ENCODE data around the gene YWHAE. TPM values are rescaled to one million over a fixed set of nuclear protein-coding genes. Genes with fewer than 3 reads are reported as not detected.

YWHAE gene
- total and polyA plus RNA-seq, 9 of the 15 experiments (the other 6 are each of a cell fraction or from before 2014, with no cell fraction given) = 184 to 727 (median 448) TPM

GRCh38 chr17:1347589-1348323 lies 52.3 kb downstream of the YWHAE start:
- no peak overlapping the region for H3K4me2 ChIP-seq (ENCODE audit: insufficient read depth, low read length)
- no peak overlapping the region for H3K27ac ChIP-seq (ENCODE audit: extremely low read depth, low read depth, low read length)
- H3K4me3 ChIP-seq = no peak overlapping the region
- in situ Hi-C loops (cut with MboI) = no loop called here
- intact Hi-C loops (cut with micrococcal nuclease) = no loop called here
- ChIA-PET POLR2A (interaction anchor here (0.6 kb wide), 1 partner anchor 18 kb away, joined by 4 read pairs; no protein-coding TSS in a partner anchor), CTCF (ENCODE audit: low intra/inter-chr PET ratio) (no interaction called here)
- peaks cover 82% of the 10 kb centered on the region for H3K36me3 ChIP-seq (ENCODE audit: control insufficient read depth, insufficient read depth, low read length)
- no TSS peak for BruUV-seq (replicated peaks)
- ATAC-seq (no peak), DNase-seq (ENCODE audit: extremely low read depth in 1 of 4, low spot score in 3 of 4) (no peak), FAIRE-seq (no peak)
- no peaks in the 10 kb centered on the region for H3K9me1 ChIP-seq (ENCODE audit: control insufficient read depth, insufficient read depth, low read length)
- no peaks in the 10 kb centered on the region for H3K9me3 ChIP-seq (replicated peaks; ENCODE audit: control insufficient read depth, insufficient read depth, low read depth, low read length)
- no peaks in the 10 kb centered on the region for H3K27me3 ChIP-seq (ENCODE audit: control insufficient read depth in 2 of 2, insufficient read depth in 2 of 2, low read length in 2 of 2)
- 96% methylated on average over 11 of the region's 11 CpGs for WGBS (ENCODE audit: insufficient coverage, low coverage, missing lambda C conversion rate)
- H3K4me1 ChIP-seq (replicated peaks in 1 of 2; ENCODE audit: control insufficient read depth in 2 of 2, insufficient read depth in 2 of 2, low read length in 2 of 2) = no peaks in the 10 kb centered on the region; a peak in 1 of 5 replicates
- no peak overlapping the region for H2AFZ ChIP-seq (ENCODE audit: low read depth, low read length)
- H3K9ac ChIP-seq (ENCODE audit: insufficient read depth in 1 of 2, low read depth in 2 of 2, low read length in 2 of 2) = no peak overlapping the region
- H3K79me2 ChIP-seq (ENCODE audit: control insufficient read depth, insufficient read depth, low read length) = peaks cover 34% of the 10 kb centered on the region
- no peaks in the 10 kb centered on the region for H4K20me1 ChIP-seq (replicated peaks; ENCODE audit: control insufficient read depth, insufficient read depth, low read length)
- TF ChIP-seq HDAC1 (IDR thresholded peaks at IDR 0.05) = no peak
- no peak for TF ChIP-seq NR2F6 (CRISPR knock-in tag; IDR thresholded peaks at IDR 0.05)
- TF ChIP-seq TEAD4 (IDR thresholded peaks at IDR 0.05; ENCODE audit: low read length) = no peak
- no peak for TF ChIP-seq TEAD4 (CRISPR knock-in tag; IDR thresholded peaks at IDR 0.05; ENCODE audit: borderline replicate concordance)
- 0 out of 2 replicates have a peak, but pooled peaks have one; percentile 19 for TF ChIP-seq POLR2A (conservative IDR thresholded peaks at IDR 0.05)
- TF ChIP-seq MEF2D (tag; conservative IDR thresholded peaks at IDR 0.05; ENCODE audit: low read depth) = no peak
- no peak for TF ChIP-seq GTF2E2 (tag; IDR thresholded peaks at IDR 0.05)
- no peak for TF ChIP-seq MGA (IDR thresholded peaks at IDR 0.05)
- no peak for TF ChIP-seq CREB5 (CRISPR knock-in tag; IDR thresholded peaks at IDR 0.05)

Data from K562 (cell line).